Neuronal stem cell (in vitro differentiated cells): ENCODE measurements around the gene NT5DC1.

Experiments
- DNase-seq: peaks from one replicate; pipeline ENCODE4 v3.0.0-alpha.2; 2013; ENCODE audit warnings: low spot score
- H2AFZ ChIP-seq: one replicate; pipeline ENCODE4 v1.6.1; 2013; ENCODE audit warnings: mild to moderate bottlenecking, low read length, inconsistent platforms
- H2AK5ac ChIP-seq: 2 replicates; pipeline ENCODE4 v1.6.1; 2013; ENCODE audit warnings: low read depth, mild to moderate bottlenecking, inconsistent platforms, low read length, moderate library complexity, mixed read lengths
- H2BK120ac ChIP-seq: 2 replicates; pipeline ENCODE4 v1.6.1; 2013; ENCODE audit warnings: low read depth, mild to moderate bottlenecking, inconsistent platforms, low read length, moderate library complexity, mixed read lengths
- H2BK12ac ChIP-seq: one replicate; pipeline ENCODE4 v1.6.1; 2013; ENCODE audit warnings: low read length, inconsistent platforms
- H2BK15ac ChIP-seq: 2 replicates; pipeline ENCODE4 v1.6.1; 2013; ENCODE audit warnings: mild to moderate bottlenecking, low read length, inconsistent platforms, mixed read lengths
- H2BK5ac ChIP-seq: one replicate; pipeline ENCODE4 v1.6.1; 2013; ENCODE audit warnings: inconsistent platforms, mild to moderate bottlenecking, low read length, moderate library complexity
- H3K14ac ChIP-seq: one replicate; pipeline ENCODE4 v1.6.1; 2013; ENCODE audit warnings: low read length, inconsistent platforms
- H3K18ac ChIP-seq: 2 replicates; pipeline ENCODE4 v1.6.1; 2013; ENCODE audit warnings: low read length, inconsistent platforms
- H3K23ac ChIP-seq: 2 replicates; pipeline ENCODE4 v1.6.1; 2013; ENCODE audit warnings: low read depth, mild to moderate bottlenecking, mixed read lengths, low read length, inconsistent platforms; ENCODE audit not compliant: poor library complexity
- H3K27ac ChIP-seq: replicated peaks from 3 replicates; pipeline ENCODE4 v1.5.1; 2013; ENCODE audit warnings: low read length, inconsistent platforms
- H3K27me3 ChIP-seq, 3 experiments: 2 replicates each; pipeline ENCODE4 v1.6.1; 2013; ENCODE audit warnings: low read length in 3 of 3, mild to moderate bottlenecking in 2 of 3, inconsistent platforms in 1 of 3, low read depth in 1 of 3, mixed read lengths in 1 of 3, moderate library complexity in 1 of 3; ENCODE audit not compliant: control insufficient read depth in 3 of 3, insufficient read depth in 3 of 3
- H3K36me3 ChIP-seq, 2 donors: replicated peaks in 1 of 2; 2 replicates each; pipeline ENCODE4 v1.6.1; 2013; ENCODE audit warnings: low read length in 2 of 2; ENCODE audit not compliant: control insufficient read depth in 2 of 2, insufficient read depth in 2 of 2
- H3K4ac ChIP-seq: 2 replicates; pipeline ENCODE4 v1.6.1; 2013; ENCODE audit warnings: inconsistent platforms, mild to moderate bottlenecking, low read length, moderate library complexity
- H3K4me1 ChIP-seq, 2 donors: 1 replicate in 1 of 2; 2 replicates in 1 of 2; pipeline ENCODE4 v1.6.1; 2013; ENCODE audit warnings: low read length in 2 of 2, low read depth in 1 of 2; ENCODE audit not compliant: control insufficient read depth in 2 of 2, insufficient read depth in 1 of 2
- H3K4me2 ChIP-seq: one replicate; pipeline ENCODE4 v1.6.1; 2013; ENCODE audit warnings: mild to moderate bottlenecking, low read length, inconsistent platforms; ENCODE audit not compliant: insufficient read depth, poor library complexity, severe bottlenecking
- H3K4me3 ChIP-seq, 2 donors: 2 replicates each; pipeline ENCODE4 v1.5.1; 2013; ENCODE audit warnings: low read length in 2 of 2, mild to moderate bottlenecking in 2 of 2, inconsistent platforms in 1 of 2, moderate library complexity in 1 of 2
- H3K79me1 ChIP-seq: one replicate; pipeline ENCODE4 v1.6.1; 2013; ENCODE audit warnings: low read depth, mild to moderate bottlenecking, inconsistent platforms, low read length, moderate library complexity
- H3K9ac ChIP-seq: one replicate; pipeline ENCODE4 v1.6.1; 2013; ENCODE audit warnings: mild to moderate bottlenecking, low read depth, low read length, inconsistent platforms; ENCODE audit not compliant: poor library complexity
- H3K9me3 ChIP-seq, 2 donors: replicated peaks in 1 of 2; 2 replicates each; pipeline versions ENCODE3 to v1.6.1; 2013; ENCODE audit warnings: low read length in 2 of 2, mild to moderate bottlenecking in 2 of 2, inconsistent platforms in 1 of 2, low read depth in 1 of 2, mixed read lengths in 1 of 2, moderate library complexity in 1 of 2; ENCODE audit not compliant: control insufficient read depth in 2 of 2, insufficient read depth in 1 of 2
- H4K8ac ChIP-seq: one replicate; pipeline ENCODE4 v1.6.1; 2013; ENCODE audit warnings: low read depth, mild to moderate bottlenecking, inconsistent platforms, low read length, moderate library complexity
- H4K91ac ChIP-seq: one replicate; pipeline ENCODE4 v1.6.1; 2013; ENCODE audit warnings: low read length, low read depth, mild to moderate bottlenecking, inconsistent platforms; ENCODE audit not compliant: poor library complexity
- WGBS, 2 donors: extraction: QIAGEN DNeasy Blood & Tissue Kit; methylation state at CpG; one replicate each; pipeline ENCODE4 v1.1.7; 2013; ENCODE audit warnings: missing lambda C conversion rate in 2 of 2, mixed read lengths in 1 of 2; ENCODE audit not compliant: insufficient read length in 2 of 2, insufficient replicate concordance in 1 of 2; ENCODE audit errors: extremely low coverage in 2 of 2; 5-methylcytosine and 5-hydroxymethylcytosine counted together

Gene NT5DC1

GRCh38 chr6:116083052-116083451 lies 17.6 kb upstream of the NT5DC1 start:
- H2AFZ ChIP-seq = no peak overlapping the region
- no peak for DNase-seq
- H3K23ac ChIP-seq = no peak overlapping the region
- no peak overlapping the region for H4K8ac ChIP-seq
- no peak overlapping the region for H2BK5ac ChIP-seq
- no peak overlapping the region for H3K4me2 ChIP-seq
- no peak overlapping the region for H3K9ac ChIP-seq
- no peak overlapping the region for H4K91ac ChIP-seq
- no peak overlapping the region for H2BK15ac ChIP-seq
- H3K9me3 ChIP-seq = no peaks in the 10 kb centered on the region
- H2BK12ac ChIP-seq = no peak overlapping the region
- H3K36me3 ChIP-seq = no peaks in the 10 kb centered on the region
- H3K18ac ChIP-seq = no peak overlapping the region
- no peak overlapping the region for H2AK5ac ChIP-seq
- H3K27ac ChIP-seq = no peak overlapping the region
- 100% methylated on average over 1 of the region's 5 CpGs for WGBS, 2 donors
- no peak overlapping the region for H3K4ac ChIP-seq
- H3K4me1 ChIP-seq = no peaks in the 10 kb centered on the region
- H3K79me1 ChIP-seq = no peaks in the 10 kb centered on the region
- no peak overlapping the region for H3K14ac ChIP-seq
- no peaks in the 10 kb centered on the region for H3K27me3 ChIP-seq
- no peak overlapping the region for H2BK120ac ChIP-seq
- H3K4me3 ChIP-seq = no peak overlapping the region

- Histone ChIP-seq H4K91ac (no peak overlapping the region), H3K4me2 (no peak overlapping the region), H3K4me3 (no peak overlapping the region), H4K8ac (no peak overlapping the region), H3K9ac (no peak overlapping the region), H3K36me3 (no peaks in the 10 kb centered on the region), H2AK5ac (no peak overlapping the region), H3K18ac (no peak overlapping the region), H3K9me3 (no peaks in the 10 kb centered on the region), H2BK12ac (no peak overlapping the region), H3K27me3 (no peaks in the 10 kb centered on the region), H2AFZ (no peak overlapping the region), H2BK120ac (no peak overlapping the region), H3K79me1 (no peaks in the 10 kb centered on the region), H3K23ac (no peak overlapping the region), H2BK5ac (no peak overlapping the region), H3K4ac (no peak overlapping the region), H3K14ac (no peak overlapping the region), H3K27ac (no peak overlapping the region), H2BK15ac (no peak overlapping the region), H3K4me1 (no peaks in the 10 kb centered on the region)
- DNase-seq = no peak
- no CpG with 5 or more reads among the region's 2 CpGs for WGBS, 2 donors
Observed at GRCh38 chr6:116084284-116084683, 16.4 kb upstream of the NT5DC1 start.

- no peak for DNase-seq
- no peak overlapping the region for H2AFZ ChIP-seq
- no peak overlapping the region for H3K4me2 ChIP-seq
- no peaks in the 10 kb centered on the region for H3K79me1 ChIP-seq
- no peak overlapping the region for H3K23ac ChIP-seq
- no peak overlapping the region for H4K91ac ChIP-seq
- H3K9ac ChIP-seq = no peak overlapping the region
- H3K36me3 ChIP-seq = no peaks in the 10 kb centered on the region
- H3K9me3 ChIP-seq = no peaks in the 10 kb centered on the region
- H3K27ac ChIP-seq = no peak overlapping the region
- no peak overlapping the region for H2BK15ac ChIP-seq
- WGBS, 2 donors = no CpG with 5 or more reads among the region's 4 CpGs
- H2BK12ac ChIP-seq = no peak overlapping the region
- no peak overlapping the region for H3K4me3 ChIP-seq
- H2BK120ac ChIP-seq = no peak overlapping the region
- no peak overlapping the region for H2BK5ac ChIP-seq
- no peak overlapping the region for H4K8ac ChIP-seq
- no peak overlapping the region for H3K14ac ChIP-seq
- no peak overlapping the region for H3K4ac ChIP-seq
- H3K18ac ChIP-seq = no peak overlapping the region
- H3K4me1 ChIP-seq = no peaks in the 10 kb centered on the region
- H3K27me3 ChIP-seq = no peaks in the 10 kb centered on the region
- no peak overlapping the region for H2AK5ac ChIP-seq
Observed at GRCh38 chr6:116087437-116088027, 13.1 kb upstream of the NT5DC1 start.

GRCh38 chr6:116088946-116089345 lies 11.7 kb upstream of the NT5DC1 start:
- Histone ChIP-seq H2AFZ (no peak overlapping the region), H3K27me3 (no peaks in the 10 kb centered on the region), H2BK12ac (no peak overlapping the region), H3K79me1 (no peaks in the 10 kb centered on the region), H3K36me3 (no peaks in the 10 kb centered on the region), H3K23ac (no peak overlapping the region), H4K8ac (no peak overlapping the region), H2AK5ac (no peak overlapping the region), H3K4me2 (no peak overlapping the region), H3K18ac (no peak overlapping the region), H3K14ac (no peak overlapping the region), H3K9ac (no peak overlapping the region), H3K4me1 (no peaks in the 10 kb centered on the region), H4K91ac (no peak overlapping the region), H3K27ac (no peak overlapping the region), H2BK120ac (no peak overlapping the region), H3K4ac (no peak overlapping the region), H2BK5ac (no peak overlapping the region), H2BK15ac (no peak overlapping the region), H3K9me3 (no peaks in the 10 kb centered on the region), H3K4me3 (no peak overlapping the region)
- no peak for DNase-seq
